GM13976 (cell line): ENCODE measurements around the gene RUFY3.

Experiments used
- DNase-seq: peaks from one replicate; pipeline ENCODE4 v3.0.0; 2012; ENCODE audit warnings: low spot score
- CTCF ChIP-seq: IDR thresholded peaks from 2 replicates; pipeline ENCODE4 v1.5.1; 2012; ENCODE audit warnings: borderline replicate concordance, mild to moderate bottlenecking; ENCODE audit not compliant: insufficient read depth; ENCODE audit errors: extremely low read depth, missing control alignments, control extremely low read depth
- in situ Hi-C: fragments of 300-500 bp; cut with MboI; formaldehyde crosslinking; loops from one replicate; pipeline ENCODE4 v1.12.0; 2022; ENCODE audit warnings: low sequenced_read_pairs, mixed read lengths, inconsistent platforms; ENCODE audit not compliant: unreplicated experiment

The RUFY3 gene

GRCh38 chr4:70802928-70803580, 81.3 kb downstream of the RUFY3 start:
- in situ Hi-C loops, result no loop called here
- no peak for DNase-seq
- no peak for TF ChIP-seq CTCF

GRCh38 chr4:70808151-70808550, 86.4 kb downstream of the RUFY3 start:
- no peak for TF ChIP-seq CTCF
- in situ Hi-C loops, result no loop called here
- no peak for DNase-seq

- no peak for TF ChIP-seq CTCF
- DNase-seq, result no peak
- in situ Hi-C loops, result no loop called here
Measured at GRCh38 chr4:70815370-70815769, 93.6 kb downstream of the RUFY3 start.

- in situ Hi-C loops, result no loop called here
- DNase-seq, result no peak
- no peak for TF ChIP-seq CTCF
Measured at GRCh38 chr4:70816894-70817293, 95.1 kb downstream of the RUFY3 start.

- DNase-seq, result peak; percentile 18
- TF ChIP-seq CTCF, result no peak
- in situ Hi-C loops, result no loop called here
Measured at GRCh38 chr4:70818173-70818855, 96.5 kb downstream of the RUFY3 start.

- in situ Hi-C loops, result no loop called here
- TF ChIP-seq CTCF, result no peak
- no peak for DNase-seq
Measured at GRCh38 chr4:70818921-70819320, 97.2 kb downstream of the RUFY3 start.

- in situ Hi-C loops, result no loop called here
- no peak for TF ChIP-seq CTCF
- DNase-seq, result no peak
Measured at GRCh38 chr4:70829015-70829414, 107.3 kb downstream of the RUFY3 start.
